Tongue (tissue), 2 donors: ENCODE data around the gene RBFOX2. TPM values are rescaled to one million over a fixed set of nuclear protein-coding genes. Genes with fewer than 3 reads are reported as not detected.

Source experiments
- DNase-seq: peaks from one replicate; pipeline ENCODE4 v3.0.0-alpha.2; 2015
- total RNA-seq: library from RNA; depleted of rRNA; stranded (reverse); fragments of >200 nt; gene quantifications from one replicate; pipeline ENCODE4 v1.2.3, GENCODE V29; 2014

Gene RBFOX2
- total RNA-seq, 1 donor from 2014 or later: 269 TPM

- peak; percentile 91 for DNase-seq
Observed at GRCh38 chr22:35971456-35972119, 57.0 kb downstream of the RBFOX2 start.

GRCh38 chr22:35970616-35971455 is 57.8 kb downstream of the RBFOX2 start:
- peak; percentile 40 for DNase-seq

GRCh38 chr22:35967046-35967397 is 61.6 kb downstream of the RBFOX2 start:
- DNase-seq: no peak

- no peak for DNase-seq
Observed at GRCh38 chr22:35966314-35967045, 62.1 kb downstream of the RBFOX2 start.

GRCh38 chr22:35963237-35963810 is 65.3 kb downstream of the RBFOX2 start:
- DNase-seq: no peak

GRCh38 chr22:35961480-35962295 is 66.9 kb downstream of the RBFOX2 start:
- DNase-seq: peak; percentile 86

- DNase-seq: no peak
Observed at GRCh38 chr22:35960854-35961253, 67.8 kb downstream of the RBFOX2 start.

- no peak for DNase-seq
Observed at GRCh38 chr22:35959121-35959800, 69.4 kb downstream of the RBFOX2 start.

- no peak for DNase-seq
Observed at GRCh38 chr22:35958334-35958733, 70.3 kb downstream of the RBFOX2 start.

GRCh38 chr22:35957589-35957988 is 71.0 kb downstream of the RBFOX2 start:
- DNase-seq: no peak

- no peak for DNase-seq
Observed at GRCh38 chr22:35956850-35957249, 71.8 kb downstream of the RBFOX2 start.

GRCh38 chr22:35955546-35955945 is 73.1 kb downstream of the RBFOX2 start:
- no peak for DNase-seq

GRCh38 chr22:35952576-35952975 is 76.0 kb downstream of the RBFOX2 start:
- no peak for DNase-seq

- peak; percentile 15 for DNase-seq
Observed at GRCh38 chr22:35950262-35950661, 78.4 kb downstream of the RBFOX2 start.

GRCh38 chr22:35949243-35949642 is 79.4 kb downstream of the RBFOX2 start:
- DNase-seq: no peak

- no peak for DNase-seq
Observed at GRCh38 chr22:35947794-35948425, 80.7 kb downstream of the RBFOX2 start.

GRCh38 chr22:35944458-35944857 is 84.2 kb downstream of the RBFOX2 start:
- DNase-seq: no peak

- DNase-seq: no peak
Observed at GRCh38 chr22:35940166-35940565, 88.5 kb downstream of the RBFOX2 start.

- peak; percentile 38 for DNase-seq
Observed at GRCh38 chr22:35938226-35938625, 90.4 kb downstream of the RBFOX2 start.

- peak; percentile 85 for DNase-seq
Observed at GRCh38 chr22:35930933-35931332, 97.7 kb downstream of the RBFOX2 start.
